ENCODE results near the gene DUSP9.

GRCh38 chrX:153610836-153611213 is 36.2 kb upstream of the DUSP9 start:
- TF ChIP-seq NKRF (conservative IDR thresholded peaks at IDR 0.05) = no peak
- no peak for TF ChIP-seq GABPA (IDR thresholded peaks at IDR 0.05; ENCODE audit: low read depth)
- TF ChIP-seq ZZZ3 (IDR thresholded peaks at IDR 0.05; ENCODE audit: control insufficient read depth, insufficient read length, low read depth) = no peak
- TF ChIP-seq JUNB (IDR thresholded peaks at IDR 0.05) = no peak
- TF ChIP-seq ZNF274 (IDR thresholded peaks at IDR 0.05; ENCODE audit: insufficient read depth, insufficient read length) = no peak
- no peak for TF ChIP-seq MXI1 (IDR thresholded peaks at IDR 0.05; ENCODE audit: low read depth, low read length)
- TF ChIP-seq ATF3 (IDR thresholded peaks at IDR 0.05; ENCODE audit: borderline replicate concordance, extremely low read depth, low read depth, low read length) = no peak
- no peak for TF ChIP-seq FOS (IDR thresholded peaks at IDR 0.05; ENCODE audit: borderline replicate concordance, extremely low read depth, insufficient read length)

Measured in GM12878 (cell line).